HG03469 (cell line): ENCODE data around the gene CHCHD3.

ENCODE experiments used
- ATAC-seq: cut with Tn5 transposase; IDR thresholded peaks from one replicate; pipeline ENCODE4 v1.9.1; 2021; ENCODE audit warnings: mild to moderate bottlenecking, moderate library complexity, moderate number of reproducible peaks; ENCODE audit not compliant: unreplicated experiment

Gene CHCHD3

DNA sequence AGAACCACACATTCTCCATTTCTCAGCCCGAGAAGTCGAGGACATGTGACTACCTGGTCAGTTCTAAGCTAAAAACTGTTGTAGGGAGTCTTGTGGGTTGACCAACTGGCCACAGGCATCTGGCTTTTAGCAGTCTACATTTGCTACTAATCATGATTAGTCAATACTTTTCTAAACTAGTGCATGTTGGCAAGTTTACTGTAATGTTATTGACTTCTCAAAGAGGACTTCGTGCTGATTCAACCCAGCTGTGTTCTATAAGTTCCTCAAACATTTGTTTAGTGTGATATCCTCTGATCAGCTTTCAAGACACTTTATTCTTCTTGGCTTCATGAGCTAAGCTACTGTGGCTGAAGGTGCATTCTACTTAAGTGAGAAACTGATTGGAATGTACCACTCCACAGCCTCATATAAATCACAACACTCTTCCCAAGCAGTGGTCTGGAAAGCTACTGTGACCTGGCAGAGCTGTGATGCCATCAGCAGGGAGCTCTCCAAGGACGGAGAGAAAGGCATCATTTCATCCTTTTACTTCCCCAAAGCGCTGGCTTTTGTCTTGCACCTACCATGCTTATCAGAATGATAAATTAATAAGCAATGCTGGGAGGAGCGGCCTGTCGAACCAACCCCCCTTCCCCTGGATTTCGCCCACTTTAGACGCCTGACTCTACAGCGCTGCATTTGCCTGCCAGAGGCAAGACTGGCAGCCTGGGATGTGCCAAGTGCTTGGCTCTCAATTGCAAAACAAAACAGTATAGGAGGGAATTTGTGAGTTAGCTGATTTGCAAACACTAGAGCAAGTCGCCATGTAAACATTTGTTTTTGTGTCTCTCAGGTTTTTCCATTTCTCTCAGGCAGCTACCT is 298.9 kb downstream of the CHCHD3 start:
- ATAC-seq, result no peak

DNA sequence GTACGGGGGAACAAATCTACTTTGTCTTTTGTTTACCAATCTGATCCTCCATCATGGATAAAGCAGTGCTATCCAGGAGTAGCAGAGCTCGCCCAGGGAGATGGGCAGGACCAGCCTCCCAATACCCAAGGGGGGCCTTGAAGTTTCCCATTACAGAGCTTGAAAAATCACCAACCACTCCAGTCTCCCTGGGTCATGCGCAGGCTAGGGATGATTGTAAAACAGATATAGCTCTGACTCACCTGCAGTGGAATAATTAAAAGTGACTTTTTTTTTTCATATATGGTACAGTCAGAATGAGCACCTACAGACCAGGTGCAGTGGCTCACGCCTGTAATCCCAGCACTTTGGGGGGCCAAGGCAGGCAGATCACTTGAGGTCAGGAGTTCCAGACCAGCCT is 301.1 kb downstream of the CHCHD3 start:
- ATAC-seq, result no peak

DNA sequence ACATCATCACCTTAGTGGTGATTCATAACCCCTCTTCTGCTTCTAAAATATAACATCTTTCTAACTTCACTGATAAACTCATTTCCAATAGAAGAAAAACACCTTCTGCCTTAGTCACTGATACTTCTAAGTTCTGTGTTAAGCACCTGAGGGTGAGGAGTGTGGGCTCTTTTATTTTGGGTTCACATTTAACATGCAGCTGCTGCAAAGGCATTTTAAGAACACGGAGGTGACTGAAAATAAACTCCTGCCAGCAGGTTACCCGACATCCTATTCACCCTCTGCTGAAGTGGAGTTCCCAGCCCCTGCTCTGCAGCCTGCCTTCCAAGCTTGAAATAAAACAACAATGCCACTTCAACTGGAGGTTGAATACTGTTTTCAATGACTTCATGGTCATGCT is 302.7 kb downstream of the CHCHD3 start:
- no peak for ATAC-seq

DNA sequence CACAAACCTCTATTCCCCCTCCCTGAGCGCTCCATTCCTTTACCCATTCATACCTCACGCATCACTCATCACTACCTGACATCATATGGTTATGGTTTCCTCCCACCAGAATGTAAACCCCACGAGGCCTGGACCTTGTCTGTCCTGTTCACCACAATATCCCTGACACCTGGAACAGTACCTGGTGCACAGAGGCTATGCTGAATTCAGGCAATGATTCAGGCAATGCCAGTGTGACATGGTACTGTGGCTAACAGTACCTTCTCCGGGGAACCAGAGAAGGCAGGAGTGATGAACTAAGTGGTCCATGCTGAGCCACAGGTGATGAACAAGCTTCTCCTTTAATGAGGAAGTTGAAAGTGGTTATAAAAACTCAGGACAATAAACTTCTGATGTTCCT is 303.1 kb downstream of the CHCHD3 start:
- ATAC-seq, result no peak

DNA sequence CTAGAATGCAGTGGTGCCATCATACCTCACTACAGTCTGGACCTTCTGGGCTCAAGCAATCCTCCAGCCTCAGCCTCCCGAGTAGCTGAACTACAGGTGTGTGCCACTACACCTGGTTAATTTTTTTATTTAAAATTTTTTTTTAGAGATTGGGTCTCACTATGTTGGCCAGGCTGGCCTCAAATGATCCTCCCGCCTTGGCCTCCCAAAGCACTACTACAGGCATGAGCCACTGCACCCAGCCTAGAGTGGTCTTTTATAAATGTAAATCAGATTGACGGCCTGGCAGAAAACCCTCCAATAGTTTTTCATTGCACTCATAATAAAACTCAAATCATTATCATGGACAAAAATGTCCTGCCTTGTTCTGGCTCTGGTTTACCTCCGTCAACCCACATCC is 303.9 kb downstream of the CHCHD3 start:
- no peak for ATAC-seq

DNA sequence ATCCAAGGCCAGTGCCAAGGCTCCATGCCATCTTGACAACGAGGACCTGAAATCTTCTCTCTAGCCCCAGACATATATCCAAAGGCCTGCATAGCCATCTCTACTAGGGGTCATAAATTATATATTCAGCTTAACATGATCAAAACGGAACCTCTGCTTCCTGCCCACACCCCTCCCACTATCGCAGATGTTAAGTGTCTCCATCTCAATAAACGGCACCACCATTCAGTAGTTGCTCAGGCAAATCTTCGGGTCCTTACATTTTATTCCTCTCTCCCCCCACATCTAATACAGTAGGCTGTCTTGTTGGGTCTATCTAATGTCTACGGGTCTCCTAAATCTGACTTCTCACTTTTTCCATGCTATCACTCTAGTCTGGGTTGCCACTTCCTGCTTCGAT is 304.5 kb downstream of the CHCHD3 start:
- no peak for ATAC-seq

DNA sequence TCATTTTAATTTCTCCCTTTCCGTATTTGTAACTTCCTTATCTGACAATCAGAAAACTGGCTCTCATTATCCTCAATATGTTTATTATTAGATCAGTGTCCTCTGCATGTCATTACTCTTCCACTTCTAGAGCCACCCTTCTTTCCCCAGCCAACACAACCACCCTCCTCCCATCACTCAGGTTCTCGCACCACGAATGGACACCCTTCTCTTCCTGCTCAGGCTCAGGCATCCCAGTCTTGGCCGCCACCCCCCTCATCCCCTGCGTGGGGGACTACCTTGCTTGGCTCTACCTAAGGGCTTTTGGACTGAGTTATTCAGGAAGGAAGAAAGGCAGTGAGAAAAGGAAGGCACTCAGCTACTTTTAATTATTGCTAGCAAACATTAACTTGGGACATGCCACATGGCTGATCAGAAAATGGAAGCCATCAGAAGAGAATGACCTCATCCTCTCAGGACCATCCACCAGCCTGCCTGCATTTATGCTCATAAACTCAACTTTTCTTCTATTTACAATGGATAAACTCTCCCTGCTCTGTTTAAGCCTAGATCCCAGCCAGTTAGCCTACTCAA is 305.8 kb downstream of the CHCHD3 start:
- no peak for ATAC-seq

DNA sequence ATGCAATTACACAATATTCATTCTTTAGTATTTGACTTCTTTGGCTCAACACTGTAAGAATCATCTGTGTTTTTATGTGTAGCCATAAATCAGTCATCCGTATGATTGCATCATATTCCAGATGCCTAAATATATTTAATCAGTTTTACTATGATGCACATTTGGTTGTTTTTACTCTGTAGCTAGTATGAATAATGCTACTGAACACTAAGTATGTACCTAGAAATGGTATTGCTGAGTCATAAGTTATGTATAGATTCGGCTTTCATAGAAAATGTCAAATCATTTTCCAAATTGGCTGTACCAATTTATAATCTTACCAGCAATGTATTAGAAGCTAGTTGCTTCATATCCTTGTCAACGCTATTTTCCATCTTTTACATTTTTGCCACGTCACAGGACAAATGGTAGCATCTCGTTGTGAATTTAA is 308.3 kb downstream of the CHCHD3 start:
- no peak for ATAC-seq

DNA sequence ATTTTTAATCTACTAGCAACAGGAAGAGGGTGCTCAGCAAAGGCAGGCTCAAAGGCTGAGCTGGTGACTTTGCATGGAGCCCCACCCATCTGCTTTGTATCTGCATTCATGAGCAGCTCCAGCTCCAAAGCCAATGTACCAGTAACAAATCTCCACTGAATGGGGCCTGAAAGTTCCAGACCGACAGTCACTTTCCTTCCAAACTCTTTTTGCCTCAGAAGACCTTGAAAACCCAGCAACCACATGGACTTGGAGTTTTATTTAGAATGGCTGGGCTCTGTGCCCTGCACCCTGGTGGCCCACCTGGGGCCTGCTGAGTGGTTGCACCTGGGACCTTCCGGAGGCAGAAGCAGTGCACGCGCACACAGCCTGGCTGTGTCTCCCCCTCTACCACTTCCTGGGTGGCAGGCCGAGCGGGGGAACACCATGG is 310.6 kb downstream of the CHCHD3 start:
- no peak for ATAC-seq

DNA sequence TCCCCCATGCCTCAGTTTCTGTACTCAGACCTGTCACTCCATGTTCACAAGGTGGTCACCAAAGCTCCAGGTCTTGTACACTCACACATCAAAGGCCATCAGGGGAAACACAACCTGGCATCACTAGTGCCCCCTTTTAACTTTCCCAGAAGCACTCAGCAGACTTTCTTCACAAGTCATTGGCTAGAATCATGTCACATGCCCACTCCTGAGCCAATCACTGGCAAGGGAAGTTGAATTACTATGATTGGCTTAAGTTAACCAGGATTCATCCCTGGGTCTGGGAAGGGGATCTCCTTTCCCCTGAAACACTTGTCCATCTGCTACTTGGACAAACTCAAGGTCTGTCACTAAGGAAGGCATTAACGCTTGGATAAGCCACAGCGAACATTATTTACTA is 311.8 kb downstream of the CHCHD3 start:
- ATAC-seq, result no peak

DNA sequence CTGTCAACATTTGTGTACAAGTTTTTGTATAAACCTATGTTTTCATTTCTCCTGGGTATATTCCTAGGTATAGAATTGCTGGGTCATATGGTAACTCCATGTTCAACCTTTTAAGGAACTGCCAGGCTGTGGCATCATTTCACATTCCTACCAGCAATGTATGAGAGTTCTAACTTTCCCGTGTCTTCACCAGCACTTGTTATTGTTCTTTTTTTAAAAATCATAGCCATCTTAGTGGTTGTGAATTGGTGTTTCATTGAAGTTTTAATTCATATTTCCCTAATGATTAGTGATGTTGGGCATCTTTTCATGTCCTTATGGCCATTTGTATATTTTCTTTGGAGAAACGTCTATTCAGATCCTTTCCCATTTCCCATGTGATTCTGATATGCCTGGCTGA is 312.6 kb downstream of the CHCHD3 start:
- ATAC-seq, result no peak

DNA sequence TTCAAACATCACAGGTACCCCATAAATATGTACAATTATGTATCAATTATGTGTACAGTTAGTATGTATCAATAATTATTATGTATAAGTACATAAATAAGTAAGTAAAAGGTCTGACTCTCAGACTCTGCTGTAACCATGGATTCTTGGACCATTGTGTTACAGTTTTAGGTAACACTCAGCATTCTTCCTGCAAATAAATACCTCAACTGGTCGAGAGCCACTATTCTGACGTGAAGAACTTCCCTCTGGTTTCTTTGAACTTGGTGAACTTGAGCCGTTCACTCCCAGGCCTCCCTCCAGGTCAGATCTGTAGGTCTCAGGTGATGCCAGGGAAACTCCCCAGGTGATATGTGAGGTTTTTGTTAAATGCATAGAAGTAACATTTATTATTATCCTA is 313.8 kb downstream of the CHCHD3 start:
- ATAC-seq, result no peak

DNA sequence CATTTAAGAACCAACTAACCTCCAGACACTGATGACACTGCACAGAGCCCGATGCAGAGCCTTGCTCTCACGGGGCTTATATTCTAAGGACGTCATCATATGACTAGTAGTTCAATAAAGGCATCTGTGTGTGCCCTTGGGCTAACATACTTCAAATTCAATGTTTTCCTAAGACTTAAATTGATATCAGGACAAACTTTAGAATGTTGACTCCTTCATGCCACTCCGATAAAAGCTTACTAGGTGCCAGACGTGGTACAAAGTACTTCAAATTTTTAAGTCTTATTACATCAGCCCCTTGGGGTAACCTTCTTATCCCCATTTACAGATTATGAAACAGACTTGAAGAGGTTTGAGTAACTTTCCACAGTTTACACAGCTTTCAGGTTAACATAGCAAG is 314.5 kb downstream of the CHCHD3 start:
- ATAC-seq, result no peak

DNA sequence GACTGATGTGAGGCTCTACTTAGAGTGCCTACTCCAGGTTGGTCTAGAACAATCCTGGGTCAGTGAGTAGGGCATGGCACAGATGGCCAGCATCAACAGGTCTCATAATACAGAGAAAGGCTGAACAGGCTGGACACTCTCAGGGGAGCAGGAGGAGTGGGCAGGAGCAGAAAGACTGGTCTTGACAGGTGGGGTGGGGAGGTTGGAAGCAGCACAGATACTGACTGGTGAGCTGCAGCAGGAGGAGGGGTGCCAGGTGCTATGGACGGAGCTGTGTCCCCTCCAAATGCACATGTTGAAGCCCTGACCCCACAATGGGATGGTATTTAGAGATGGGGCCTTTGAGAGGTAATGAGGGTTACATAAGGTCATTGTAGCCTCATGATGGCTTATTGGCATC is 315.2 kb downstream of the CHCHD3 start:
- no peak for ATAC-seq

DNA sequence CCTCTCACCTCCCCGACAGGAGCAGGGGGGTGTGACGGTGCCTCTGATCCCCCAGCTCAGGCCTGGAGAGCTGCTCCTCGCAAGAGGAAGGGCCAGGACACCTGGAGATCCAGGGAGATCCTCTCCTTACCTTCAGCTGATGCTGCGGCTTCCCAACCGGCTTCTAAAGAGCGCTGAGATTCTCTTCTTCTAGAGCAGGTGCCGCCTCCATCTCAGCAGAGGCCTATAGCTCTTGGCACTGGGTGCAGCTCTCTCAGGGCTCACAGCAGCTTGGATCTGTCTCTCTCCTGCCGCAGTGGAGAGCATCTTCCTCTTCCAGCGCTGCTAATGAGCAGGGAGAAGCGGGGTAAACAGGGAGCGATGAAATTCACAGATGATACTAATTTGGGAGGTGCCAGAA is 316.0 kb downstream of the CHCHD3 start:
- ATAC-seq, result no peak

DNA sequence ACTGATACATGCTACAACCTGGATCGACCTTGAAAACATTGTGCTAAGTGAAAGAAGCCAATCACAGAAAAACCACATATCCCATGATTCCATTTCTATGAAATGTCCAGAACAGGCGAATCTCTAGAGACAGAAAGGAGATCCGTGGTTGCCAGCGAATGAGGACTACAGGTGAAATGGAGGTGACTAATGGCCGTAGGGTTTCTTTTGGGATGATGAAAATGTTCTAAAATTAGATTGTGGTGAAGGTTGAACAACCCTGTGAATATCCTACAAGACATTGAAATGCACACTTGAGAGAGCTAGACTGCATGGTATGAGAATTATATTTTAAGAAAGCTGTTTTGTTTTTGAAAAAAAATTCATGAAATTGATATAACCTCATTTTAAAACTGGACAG is 317.1 kb downstream of the CHCHD3 start:
- no peak for ATAC-seq

DNA sequence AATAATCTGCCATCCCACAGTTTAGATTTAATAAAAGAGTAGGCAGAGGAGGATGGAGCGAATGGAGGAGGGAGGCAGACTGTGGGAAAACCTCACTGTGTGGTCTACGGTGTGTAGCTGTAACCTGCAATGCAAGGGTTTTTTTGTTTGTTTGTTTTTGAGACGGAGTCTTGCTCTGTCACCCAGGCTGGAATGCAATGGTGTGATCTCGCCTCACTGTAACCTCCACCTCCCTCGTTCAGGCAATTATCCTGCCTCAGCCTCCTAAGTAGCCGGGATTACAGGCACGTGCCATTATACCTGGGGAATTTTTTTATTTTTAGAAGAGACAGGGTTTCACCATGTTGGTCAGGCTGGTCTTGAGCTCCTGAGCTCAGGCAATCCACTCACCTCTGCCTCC is 321.0 kb downstream of the CHCHD3 start:
- no peak for ATAC-seq

DNA sequence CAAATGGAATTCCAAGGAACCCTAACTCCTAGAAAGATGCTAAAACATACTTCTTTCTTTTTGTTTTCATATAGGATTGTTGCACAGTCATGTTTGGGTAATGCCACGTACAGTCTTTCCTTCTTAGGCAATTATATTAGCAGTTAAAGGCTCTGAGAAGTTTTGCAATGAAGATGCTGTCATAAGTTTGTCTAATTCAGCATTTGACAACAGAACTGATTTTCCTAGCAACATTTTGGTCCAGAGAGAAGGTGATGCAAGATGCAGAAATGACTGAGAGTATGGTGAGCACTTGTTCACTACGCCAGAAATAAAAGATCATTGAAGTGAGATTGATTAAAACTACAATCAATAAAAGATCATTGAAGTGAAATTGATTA is 321.7 kb downstream of the CHCHD3 start:
- ATAC-seq, result no peak

DNA sequence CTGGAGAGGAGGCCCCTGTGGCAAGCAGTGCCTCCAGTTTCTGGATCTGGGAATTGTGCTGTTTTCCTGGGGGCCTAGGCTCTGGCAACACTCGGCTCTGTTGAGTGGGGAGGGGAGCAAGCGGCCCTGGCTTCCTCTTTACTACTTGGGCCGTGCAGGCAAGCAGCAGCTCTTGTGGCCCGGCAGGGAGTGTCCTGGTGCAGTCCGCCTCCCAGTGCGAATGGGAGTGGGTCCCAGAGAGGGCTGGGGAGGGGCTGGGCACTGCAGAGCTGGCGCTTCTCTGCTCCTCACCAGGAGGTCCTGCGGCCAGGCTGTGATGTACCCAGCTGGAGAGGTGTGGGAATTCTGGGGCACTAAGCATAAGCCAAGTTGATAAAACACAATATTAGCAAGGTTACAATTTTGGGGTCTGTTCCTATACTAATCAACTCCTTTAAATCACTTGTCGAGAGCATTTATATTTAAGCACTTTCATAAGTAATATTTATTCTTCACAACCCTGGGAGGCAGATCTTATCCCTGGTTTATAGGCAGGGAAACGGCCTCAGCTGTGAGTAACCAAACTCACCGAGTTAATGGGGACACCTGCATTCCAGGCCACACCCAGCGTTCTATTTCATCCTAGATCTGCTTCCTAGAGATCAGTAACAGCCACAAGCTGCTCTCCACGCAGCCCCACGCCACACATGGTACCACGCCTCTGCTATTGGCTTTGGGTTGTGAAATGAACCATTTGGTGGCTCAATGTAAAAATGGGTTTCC is 322.2 kb downstream of the CHCHD3 start:
- no peak for ATAC-seq

DNA sequence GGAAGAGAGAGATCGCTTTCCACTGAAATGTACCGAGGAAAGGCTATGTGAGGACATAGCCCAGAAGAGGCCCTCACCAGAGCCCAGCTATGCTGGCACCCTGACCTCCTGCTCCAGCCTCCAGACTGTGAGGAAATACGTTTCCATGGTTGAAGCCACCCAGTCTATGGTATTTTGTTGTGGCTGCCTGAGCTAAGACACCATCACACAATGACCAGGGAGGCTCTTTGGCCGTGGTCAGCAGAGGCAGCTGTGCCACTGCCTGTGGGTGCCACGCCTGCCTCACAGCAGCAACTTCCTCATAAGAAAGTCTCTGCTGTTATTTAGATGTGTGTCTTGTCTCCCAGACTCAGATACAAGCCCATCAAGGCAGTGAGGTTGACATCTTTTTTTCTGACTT is 322.9 kb downstream of the CHCHD3 start:
- ATAC-seq, result no peak

DNA sequence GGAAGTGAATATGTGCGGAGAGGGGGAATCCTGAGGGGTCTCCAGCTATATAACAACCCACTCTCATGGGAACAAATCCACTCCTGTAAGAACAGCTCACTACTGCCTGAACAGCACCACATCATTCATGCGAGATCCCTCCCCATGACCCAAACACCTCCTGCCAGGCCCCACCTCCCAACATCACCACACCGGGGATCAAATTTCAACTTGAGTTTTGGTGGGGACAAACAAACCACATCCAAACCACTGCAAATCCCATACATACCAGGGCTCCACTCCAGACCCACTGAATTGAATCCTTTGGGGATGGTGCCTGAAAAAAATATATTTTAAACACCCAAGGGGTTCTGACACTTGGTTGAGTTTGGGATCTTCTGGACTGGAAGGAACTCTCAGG is 324.1 kb downstream of the CHCHD3 start:
- no peak for ATAC-seq

DNA sequence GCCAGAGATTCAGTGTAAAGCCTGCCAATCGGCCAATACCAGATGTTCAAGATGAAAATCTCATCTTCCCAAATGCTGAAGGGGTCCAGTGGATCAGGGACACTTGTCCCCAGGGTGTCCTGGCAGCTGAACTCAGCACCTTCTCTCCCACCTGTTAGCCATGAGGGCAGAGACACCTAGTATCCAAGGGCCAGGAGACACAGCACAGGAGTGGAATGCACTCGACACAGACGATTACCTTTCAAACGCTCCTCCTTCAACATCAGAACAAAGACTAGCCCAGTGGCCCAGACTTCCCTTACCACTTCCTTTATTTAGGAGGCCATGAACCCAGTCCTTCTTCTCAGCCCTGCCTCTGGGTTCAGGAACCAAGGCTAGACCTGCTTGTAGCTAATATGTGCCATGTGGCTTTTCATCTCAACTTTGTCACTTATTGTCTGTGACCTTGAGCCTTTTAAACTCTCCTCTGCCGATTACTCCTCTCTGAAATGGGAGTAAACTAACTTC is 325.4 kb downstream of the CHCHD3 start:
- ATAC-seq, result no peak
